ENCODE data around the gene CYGB. TPM values are rescaled to one million over a fixed set of nuclear protein-coding genes. Genes with fewer than 3 reads are reported as not detected.

CYGB gene
- total RNA-seq, 2 experiments from 2014 or later = not detected

DNA sequence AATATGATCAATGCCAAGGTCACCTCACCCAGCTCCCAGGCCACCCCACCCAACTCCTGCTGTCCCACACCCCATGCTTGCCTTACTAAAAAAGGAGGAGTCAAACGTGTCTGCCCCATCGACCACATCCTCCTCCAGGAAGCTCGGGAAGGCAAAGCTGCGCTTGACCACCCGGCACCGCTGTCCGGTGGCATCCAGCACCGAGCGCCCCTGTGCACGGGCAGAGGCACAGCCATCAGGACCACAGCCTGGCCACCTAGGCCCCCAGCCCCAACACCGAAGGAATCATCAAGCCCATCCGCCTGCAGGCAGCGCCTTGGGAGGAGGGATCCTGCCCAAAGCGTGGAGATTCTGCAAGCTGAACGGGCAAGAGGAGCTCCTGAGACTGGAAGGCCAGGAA lies 59.9 kb downstream of the CYGB start:
- H3K27ac Mint-ChIP-seq = no peak overlapping the region
- no peak overlapping the region for H3K4me3 Mint-ChIP-seq
- peaks cover 16% of the 10 kb centered on the region for H3K4me1 Mint-ChIP-seq
- no peak for DNase-seq
- H3K36me3 Mint-ChIP-seq = peaks cover 3% of the 10 kb centered on the region
- H3K9me3 Mint-ChIP-seq (ENCODE audit: low read depth) = no peaks in the 10 kb centered on the region
- H3K27me3 Mint-ChIP-seq = no peaks in the 10 kb centered on the region
- CTCF ChIA-PET = interaction anchor here (0.9 to 3.5 kb wide), 5 partner anchors 15 to 147 kb away, joined by 3 to 14 read pairs (median 4); no protein-coding TSS in a partner anchor
- ATAC-seq = no peak

Other genes with a start within 250 kb of the CYGB start
- 1 to 10 TPM; 3.8 to 5.8 TPM for gene QRICH2, start 229.4 kb downstream of the CYGB start, total RNA-seq
- 10 to 100 TPM; 63.9 to 64.7 TPM for gene PRPSAP1, start 183.8 kb downstream of the CYGB start, total RNA-seq
- 1 to 10 TPM; 5.4 to 8.4 TPM for gene SPHK1, start 153.1 kb downstream of the CYGB start, total RNA-seq
- gene UBE2O, start 84.6 kb downstream of the CYGB start, total RNA-seq = 10 to 100 TPM; 30.2 to 34.7 TPM
- not detected for gene AANAT, start 70.1 kb downstream of the CYGB start, total RNA-seq
- 10 to 100 TPM; 29.6 to 42.1 TPM for gene RHBDF2, start 36.3 kb downstream of the CYGB start, total RNA-seq
- not detected for gene PRCD, start 2.3 kb upstream of the CYGB start, total RNA-seq
- gene ST6GALNAC2, start 48.2 kb upstream of the CYGB start, total RNA-seq = not detected
- not detected for gene ST6GALNAC1, start 106.0 kb upstream of the CYGB start, total RNA-seq
- 10 to 100 TPM; 29.8 to 32.0 TPM for gene MXRA7, start 173.3 kb upstream of the CYGB start, total RNA-seq
- 10 to 100 TPM; 60.6 to 72.8 TPM for gene JMJD6, start 188.9 kb upstream of the CYGB start, total RNA-seq
- 10 to 100 TPM; 40.3 to 42.1 TPM for gene METTL23, start 189.1 kb upstream of the CYGB start, total RNA-seq
- gene SRSF2, start 199.6 kb upstream of the CYGB start, total RNA-seq = 100 to 1,000 TPM; 443 to 471 TPM
- gene MFSD11, start 200.4 kb upstream of the CYGB start, total RNA-seq = 10 to 100 TPM; 22.6 to 26.8 TPM

Measured in activated CD8-positive, alpha-beta memory T cell treated with anti-CD3 and anti-CD28 coated beads, Interleukin-2, amount 10 ng/mL, durations not matched to agents 7 days and 5 days (primary cell).